GM23248 (cell line): ENCODE results near the gene ANKS1B.

ENCODE experiments used
- EZH2 ChIP-seq: fragments of 200-600 bp; sonication (generic); IDR thresholded peaks from 2 replicates; pipeline ENCODE4 v1.6.1; 2018; ENCODE audit warnings: antibody characterized with exemption, mild to moderate bottlenecking; ENCODE audit not compliant: insufficient read depth, poor library complexity, severe bottlenecking
- EZH2phosphoT487 ChIP-seq: fragments of 200-600 bp; sonication (generic); IDR thresholded peaks from 2 replicates; pipeline ENCODE4 v1.6.1; 2018; ENCODE audit warnings: antibody characterized with exemption, moderate library complexity, mild to moderate bottlenecking, low read depth; ENCODE audit not compliant: insufficient read depth

DNA sequence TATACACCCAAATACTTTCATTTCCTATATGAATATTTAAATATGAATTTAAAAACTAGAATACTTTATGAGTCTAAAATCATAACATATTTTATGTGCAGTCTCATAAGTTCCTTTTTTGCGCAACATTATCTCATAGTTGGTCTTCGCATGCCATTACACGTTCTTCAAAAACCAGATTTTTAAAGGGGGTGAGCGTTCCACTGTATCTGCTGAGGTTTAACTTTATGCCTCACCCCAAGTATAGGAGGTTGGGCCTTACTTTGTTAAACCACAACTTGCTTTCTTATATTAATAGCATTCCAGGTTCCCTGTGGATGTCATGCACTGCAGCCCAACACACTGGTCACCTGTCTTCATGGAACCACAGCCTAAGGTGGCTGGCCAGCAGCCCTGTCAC is 1221.1 kb downstream of the ANKS1B start:
- no peak for TF ChIP-seq EZH2
- TF ChIP-seq EZH2phosphoT487, result no peak
